Stromal cell of bone marrow (primary cell): ENCODE data around the gene USH1G.
"Not testable (repeated sequence)": the region's sequence is repeated elsewhere in the genome, so short reads cannot be mapped to it uniquely, and the experiment has no call there.

Source experiments
- DNase-seq: peaks from one replicate; pipeline ENCODE4 v3.0.0-alpha.2; 2012; ENCODE audit warnings: low read depth

The USH1G gene

GRCh38 chr17:74930535-74931036, 7.5 kb upstream of the USH1G start:
- DNase-seq = no peak

DNA sequence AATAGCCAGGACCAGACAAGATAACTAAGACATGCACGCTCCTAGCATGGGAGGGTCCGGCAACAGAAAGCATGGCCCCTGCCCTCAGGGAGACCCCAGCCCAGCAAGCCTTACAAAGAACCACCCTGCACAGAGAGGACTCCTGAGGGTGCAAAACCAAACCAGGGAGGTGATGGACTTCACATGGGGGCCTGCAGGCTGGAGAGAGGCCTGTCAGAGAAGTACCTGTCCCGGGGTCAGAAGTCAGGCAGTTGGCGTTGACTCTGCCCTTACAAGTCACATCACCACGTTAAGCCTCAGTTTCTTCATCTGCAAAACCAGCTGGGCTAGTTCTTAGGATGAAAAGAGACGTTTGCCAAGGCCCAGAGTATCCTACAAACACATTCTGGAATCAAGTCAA, 5.7 kb upstream of the USH1G start:
- DNase-seq = no peak

DNA sequence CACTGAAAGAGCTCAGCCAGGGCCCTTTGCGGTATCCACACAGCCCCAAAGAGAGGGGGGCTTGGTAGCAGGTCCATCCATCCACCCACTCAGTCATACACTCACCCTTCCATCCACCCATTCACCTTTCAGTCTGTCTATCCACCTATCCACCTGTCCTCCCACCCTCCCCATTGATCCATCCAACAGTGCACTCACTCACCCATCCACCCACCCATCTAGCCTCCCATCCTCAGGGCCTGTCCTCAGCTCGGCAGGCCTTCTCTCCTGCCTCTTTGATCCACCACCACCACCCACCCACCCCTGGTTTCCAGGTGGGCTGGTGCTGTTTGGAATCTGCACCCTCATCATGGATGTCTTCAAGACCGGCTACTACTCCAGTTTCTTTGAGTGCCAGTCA, 2.2 kb upstream of the USH1G start:
- DNase-seq = no peak

DNA sequence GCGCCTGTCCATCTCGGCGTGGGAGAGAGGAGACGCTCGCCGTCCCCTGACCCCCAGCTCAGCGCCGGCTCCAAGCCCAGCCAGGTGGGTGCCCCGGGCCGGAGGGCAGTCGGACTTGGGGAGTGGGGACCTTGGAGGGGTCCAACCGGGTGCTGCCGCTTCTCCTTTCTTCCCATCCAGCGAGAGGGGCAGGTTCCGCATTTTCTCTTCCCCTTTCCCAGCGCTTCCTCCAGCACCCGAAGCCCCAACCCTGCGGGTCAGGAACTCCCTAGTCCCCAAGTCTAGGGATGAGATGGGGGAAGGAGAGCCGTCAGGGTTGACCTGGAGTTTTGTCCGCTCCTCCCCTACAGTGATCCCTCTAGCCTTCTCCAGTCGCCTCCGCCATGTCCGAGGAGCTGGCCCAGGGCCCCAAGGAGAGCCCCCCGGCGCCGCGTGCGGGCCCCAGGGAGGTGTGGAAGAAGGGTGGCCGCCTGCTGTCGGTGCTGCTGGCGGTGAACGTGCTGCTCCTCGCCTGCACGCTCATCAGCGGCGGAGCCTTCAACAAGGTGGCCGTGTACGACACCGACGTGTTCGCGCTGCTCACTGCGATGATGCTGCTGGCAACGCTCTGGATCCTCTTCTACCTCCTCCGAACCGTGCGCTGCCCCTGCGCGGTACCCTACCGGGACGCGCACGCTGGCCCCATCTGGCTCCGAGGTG, 1.3 kb upstream of the USH1G start, which contains the start of gene OTOP2:
Gene OTOP2, plus strand, starts transcription at position 24 of the 699 bp plus-strand sequence. Its CDS starts 360 bp downstream, at position 384.
- no peak for DNase-seq

DNA sequence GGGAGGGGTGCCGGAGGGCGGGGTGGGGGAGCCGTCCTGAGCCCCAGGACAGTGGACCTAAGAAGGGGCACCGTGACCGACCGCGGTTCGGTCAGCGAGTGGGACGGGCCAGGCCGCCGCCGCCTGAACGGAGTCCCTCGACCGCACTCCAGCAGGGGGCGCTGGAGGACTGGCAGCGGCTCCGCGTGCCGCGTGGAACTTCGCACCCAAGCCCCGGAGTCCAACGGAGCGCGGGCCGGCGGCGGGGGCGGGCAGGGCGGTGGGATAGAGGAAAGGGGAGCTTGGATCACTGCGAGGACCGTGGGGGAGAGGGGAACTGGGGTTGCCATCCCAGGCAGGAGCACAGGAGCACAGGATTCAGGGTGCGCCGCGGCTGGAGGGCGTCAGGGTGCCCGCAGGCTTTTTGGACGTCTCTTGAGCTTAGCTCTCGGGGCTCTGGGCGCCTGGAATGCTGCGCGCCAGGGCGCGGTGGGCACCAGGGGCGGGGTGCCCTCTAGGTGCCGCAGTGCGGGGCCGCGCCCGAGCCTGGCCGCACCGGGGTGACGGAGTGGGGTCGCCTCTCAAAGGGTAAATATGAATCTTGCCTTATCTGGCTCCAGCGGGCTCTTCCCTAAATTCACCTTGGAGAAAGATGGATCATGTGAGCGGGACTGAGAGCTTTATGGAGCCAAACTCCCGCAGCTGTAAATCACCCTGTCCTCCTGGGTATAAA, 639 bp upstream of the USH1G start:
- no peak for DNase-seq

DNA sequence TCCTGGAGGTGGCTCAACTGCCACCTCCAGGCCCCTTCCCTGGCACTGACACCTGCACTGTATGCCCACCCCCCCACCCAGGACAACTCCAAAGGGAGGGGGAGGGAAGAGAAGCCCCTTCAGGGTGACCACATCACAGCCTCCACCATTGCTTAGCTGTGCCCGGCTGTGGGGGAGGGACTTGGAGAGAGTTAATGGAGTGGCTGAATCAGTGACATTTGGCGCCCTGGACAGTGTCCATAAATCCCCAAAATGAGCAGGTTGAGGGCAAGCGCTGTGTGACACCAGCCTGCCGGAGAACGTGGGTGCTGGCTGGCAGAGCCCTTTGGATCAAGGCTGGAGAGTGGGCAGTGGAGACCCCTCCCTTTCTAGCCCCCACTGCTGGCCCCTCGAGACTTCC, 883 bp downstream of the USH1G start:
- no peak for DNase-seq

DNA sequence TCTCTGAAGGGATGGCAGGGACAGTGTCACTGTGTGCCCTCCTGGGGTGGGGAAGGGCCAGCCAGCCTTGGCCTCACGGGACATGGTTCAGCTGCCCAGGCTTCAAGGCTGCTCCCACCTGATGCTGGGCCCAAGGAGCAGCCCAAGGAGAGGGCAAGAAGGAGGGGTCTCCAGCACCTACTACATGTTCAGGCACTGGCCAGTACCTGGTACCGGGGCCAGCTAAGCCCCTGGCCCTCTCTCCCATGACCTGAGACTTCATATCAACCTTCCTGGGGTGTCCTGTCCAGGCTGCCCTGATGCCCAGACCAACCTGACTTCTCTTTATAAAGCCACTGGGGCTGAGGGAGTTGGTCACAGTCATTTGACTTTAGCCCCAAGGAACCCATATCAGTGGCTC, 1.3 kb downstream of the USH1G start:
- no peak for DNase-seq

- no peak for DNase-seq
Measured at GRCh38 chr17:74921026-74921681, 1.9 kb downstream of the USH1G start.

- no peak for DNase-seq
Measured at GRCh38 chr17:74920642-74921025, 2.4 kb downstream of the USH1G start.

DNA sequence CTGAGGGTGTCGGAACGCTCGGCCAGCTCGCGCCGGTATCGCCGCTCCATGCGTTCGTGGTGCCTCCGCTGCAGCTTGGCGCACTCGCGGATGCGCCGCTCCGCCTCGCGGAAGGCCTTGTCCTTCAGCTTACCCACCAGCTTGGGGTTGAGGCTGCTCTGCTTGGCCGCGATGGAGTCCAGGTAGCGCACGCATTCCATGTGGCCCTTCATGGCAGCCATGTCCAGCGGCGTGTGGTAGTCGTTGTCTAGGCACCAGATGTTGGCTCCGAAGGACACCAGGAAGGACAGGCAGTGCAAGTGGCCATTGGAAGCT, 2.8 kb downstream of the USH1G start:
- no peak for DNase-seq

DNA sequence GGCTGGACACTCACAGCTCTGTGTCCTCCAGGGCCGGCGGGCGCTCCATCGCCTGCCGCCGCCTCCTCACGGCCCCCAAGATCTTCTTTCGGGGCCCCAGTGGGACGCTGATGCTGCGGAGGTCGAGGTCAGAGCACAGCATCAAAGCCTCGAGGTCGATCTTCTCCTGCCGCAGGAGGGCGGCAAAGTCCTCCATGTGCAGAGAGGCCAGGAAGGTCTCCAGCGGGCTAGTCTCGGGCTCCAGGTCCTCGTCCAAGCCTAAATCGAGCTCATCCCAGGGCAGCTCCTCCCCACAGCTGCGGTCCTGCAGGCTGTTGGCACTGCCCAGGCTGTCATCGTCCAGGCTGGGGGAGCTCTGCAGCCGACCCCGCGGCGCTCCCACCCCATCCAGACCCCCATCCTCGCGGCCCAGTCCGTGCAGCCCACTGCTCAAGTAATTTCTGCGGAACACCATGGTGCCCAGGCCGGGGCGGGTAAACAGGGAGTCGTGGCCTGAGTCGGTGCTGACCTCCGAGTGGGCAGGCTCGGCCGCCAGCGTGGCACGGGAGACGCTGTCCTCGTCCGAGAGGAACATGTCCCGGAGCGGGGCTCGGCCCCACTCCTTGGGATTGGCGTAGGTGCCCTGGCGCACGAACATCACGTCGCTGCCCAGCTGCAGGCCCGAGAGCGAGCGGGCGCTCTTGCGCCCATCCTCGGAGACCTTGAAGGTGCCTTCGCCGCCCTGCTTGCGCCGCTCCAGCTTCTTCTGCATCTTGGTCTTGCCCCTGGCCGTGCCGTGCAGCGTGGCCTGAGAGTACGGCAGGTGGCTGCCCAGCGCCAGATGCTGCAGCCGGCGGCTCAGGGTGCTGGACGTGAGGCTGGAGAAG, 3.4 kb downstream of the USH1G start:
- no peak for DNase-seq

GRCh38 chr17:74918906-74919305, 4.1 kb downstream of the USH1G start:
- no peak for DNase-seq

GRCh38 chr17:74917430-74917829, 5.6 kb downstream of the USH1G start:
- DNase-seq = no peak

DNA sequence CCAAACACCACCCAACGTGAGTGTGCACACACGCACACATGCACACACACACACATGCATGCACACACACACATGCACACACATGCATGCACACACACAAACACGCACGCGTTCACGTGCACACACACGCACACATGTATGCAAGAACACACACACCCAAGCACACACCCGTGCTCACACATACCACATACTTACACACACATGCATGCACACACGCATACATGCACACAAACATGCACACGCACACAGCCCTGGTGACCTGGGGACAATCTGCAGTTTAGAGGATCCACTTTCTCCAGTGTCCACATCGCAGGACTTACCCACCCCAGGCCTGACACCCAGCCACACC, 6.2 kb downstream of the USH1G start:
- no peak for DNase-seq

DNA sequence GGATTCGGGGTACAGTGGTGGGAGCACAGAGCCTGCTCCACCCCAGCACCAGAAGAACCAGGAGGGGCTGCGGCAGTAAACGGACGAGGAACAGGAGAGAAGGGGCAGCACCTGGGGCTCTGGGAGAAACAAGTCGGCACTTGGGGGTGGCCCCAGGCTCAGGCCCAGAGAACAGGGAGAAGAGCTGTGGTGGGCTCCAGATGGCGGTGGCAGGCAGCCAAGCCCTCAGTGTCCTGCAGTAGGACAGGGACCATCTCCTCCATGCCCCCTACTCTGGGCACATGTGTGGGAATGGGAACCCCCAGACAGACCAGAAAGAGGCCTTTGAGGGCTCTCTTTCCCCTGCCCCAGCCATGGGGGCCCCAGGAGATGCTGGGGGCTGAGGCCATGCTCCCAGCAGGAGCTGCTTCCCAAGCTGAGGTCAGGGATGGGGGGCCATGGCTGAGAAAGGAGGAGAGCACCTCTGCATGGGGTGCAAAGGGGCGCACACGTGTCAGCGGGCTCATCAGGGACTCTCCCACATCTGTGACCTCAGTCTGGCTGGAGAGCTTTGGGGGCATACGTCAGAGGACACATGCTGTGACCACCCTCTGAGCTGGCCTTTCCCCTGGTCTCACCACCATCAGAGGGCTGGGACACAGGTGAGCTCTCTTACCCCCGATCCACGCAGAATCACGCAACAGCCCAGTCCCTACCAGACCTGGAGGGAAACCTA, 6.8 kb downstream of the USH1G start:
- DNase-seq = no peak

DNA sequence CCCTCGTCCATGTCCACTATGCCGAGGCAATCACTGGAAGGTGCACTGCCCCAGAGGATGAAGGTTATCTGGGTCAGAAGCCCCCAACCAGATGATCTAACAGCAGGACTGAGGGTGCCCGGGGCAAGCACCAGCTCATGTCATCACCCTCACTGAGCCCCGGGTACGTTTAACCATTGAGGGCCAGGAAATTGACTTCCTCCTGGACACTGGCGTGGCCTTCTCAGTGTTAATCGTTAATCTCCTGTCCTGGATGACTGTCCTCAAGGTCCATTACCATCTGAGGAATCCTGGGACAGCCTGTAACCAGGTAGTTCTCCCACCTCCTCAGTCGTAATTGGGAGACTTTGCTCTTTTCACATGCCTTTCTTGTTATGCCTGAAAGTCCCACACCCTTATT, 11.6 kb downstream of the USH1G start:
- not testable (repeated sequence) for DNase-seq

- not testable (repeated sequence) for DNase-seq
Measured at GRCh38 chr17:74909097-74909496, 14.0 kb downstream of the USH1G start.

DNA sequence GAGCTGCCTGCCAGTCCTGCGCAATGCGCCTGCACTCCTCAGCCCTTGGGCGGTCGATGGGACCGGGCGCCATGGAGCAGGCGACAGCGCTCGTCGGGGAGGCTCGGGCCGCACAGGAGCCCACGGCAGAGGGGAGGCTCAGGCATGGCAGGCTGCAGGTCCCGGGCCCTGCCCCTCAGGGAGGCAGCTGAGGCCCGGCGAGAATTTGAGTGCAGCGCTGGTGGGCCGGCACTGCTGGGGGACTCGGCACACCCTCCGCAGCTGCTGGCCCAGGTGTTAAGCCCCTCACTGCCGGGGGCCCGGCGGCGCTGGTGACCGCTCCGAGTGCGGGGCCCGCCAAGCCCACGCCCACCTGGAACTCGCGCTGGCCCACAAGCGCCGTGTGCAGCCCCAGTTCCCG, 16.0 kb downstream of the USH1G start:
- DNase-seq = no peak

DNA sequence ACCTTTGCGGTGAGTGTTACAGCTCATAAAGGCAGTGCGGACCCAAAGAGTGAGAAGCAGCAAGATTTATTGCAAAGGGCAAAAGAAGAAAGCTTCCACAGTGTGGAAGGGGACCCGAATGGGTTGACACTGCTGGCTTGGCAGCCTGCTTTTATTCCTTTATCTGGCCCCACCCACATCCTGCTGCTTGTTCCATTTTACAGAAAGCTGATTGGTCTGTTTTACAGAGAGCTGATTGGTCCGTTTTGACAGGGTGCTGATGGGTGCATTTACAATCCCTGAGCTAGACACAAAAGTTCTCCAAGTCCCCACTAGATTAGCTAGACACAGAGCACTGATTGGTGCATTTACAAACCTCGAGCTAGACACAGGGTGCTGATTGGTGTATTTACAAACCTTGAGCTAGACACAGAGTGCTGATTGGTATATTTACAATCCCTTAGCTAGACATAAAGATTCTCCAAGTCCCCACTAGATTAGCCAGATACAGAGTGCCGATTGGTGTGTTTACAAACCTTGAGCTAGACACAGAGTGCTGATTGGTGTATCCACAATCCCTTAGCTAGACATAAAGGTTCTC, 16.8 kb downstream of the USH1G start:
- not testable (repeated sequence) for DNase-seq

DNA sequence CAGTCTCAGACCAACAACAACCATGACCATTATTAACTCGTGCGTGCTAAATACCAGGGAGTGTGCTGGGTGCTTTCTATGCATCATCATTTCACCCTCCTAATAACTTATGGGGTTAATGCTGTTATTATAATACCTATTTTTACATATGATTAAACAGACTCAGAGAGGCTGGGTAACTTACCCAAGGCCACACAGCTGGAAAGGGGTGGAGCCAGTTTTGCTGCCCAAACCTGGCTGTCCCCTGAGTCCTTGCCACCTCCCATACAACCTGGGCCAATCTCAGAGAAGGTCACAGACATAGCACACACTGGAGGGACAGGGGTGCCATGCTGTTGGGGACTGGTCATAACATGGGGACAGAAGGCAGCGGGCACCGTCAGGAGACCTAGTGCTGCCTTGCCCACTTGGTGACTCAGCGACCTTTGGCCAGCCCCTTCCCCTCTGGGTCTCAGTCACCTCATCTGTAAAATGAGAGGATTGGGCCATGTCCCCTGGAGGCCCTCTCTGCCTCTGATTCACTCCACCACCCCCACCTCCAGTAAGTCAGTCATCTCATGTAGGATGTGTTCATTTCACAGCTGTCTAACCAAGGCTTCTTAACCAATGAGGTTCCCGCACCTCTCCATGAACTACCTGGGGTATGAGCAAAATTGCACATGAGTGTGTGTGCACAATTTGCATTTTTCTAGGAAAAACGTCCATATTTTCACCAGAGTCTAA, 18.2 kb downstream of the USH1G start:
- DNase-seq = no peak

DNA sequence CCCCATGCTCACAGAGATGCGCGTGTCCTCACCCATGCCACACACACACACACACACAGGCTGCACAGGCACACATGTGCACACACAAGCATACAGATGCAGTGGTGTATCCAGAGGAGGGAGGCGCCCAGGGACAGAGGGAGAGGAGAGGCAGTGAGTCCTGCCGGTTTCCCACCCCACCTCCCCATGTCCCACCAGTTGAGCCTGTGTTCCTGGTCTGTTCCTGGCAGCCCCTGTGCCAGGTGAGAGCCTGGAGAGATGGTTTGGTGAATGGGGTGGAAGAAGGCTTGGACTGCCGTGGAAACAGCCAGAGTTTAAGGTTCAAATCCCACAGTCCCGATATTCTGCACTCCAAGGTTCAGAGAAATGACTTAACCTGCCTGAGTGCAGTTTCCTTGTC, 19.4 kb downstream of the USH1G start:
- DNase-seq = no peak
